ENCODE data around the gene HPSE2. TPM values are rescaled to one million over a fixed set of nuclear protein-coding genes. Genes with fewer than 3 reads are reported as not detected.

HPSE2 gene
- total and polyA plus RNA-seq, 2 donors (not counting 1 experiment from before 2014, with no cell fraction given), result not detected

- POLR2A ChIA-PET, result no interaction called here
These were observed 562.4 kb downstream of the HPSE2 start for GRCh38 chr10:98673171-98673782.

GRCh38 chr10:98667081-98667480, 568.6 kb downstream of the HPSE2 start:
- WGBS (ENCODE audit: insufficient coverage), result 91% methylated on average over 1 of the region's 1 CpG
- no peak overlapping the region for H3K4me3 ChIP-seq (ENCODE audit: control extremely low read depth in 1 of 5, extremely low read depth in 1 of 5, insufficient read depth in 1 of 5, low read depth in 2 of 5, low read length in 4 of 5)
- Mint-ChIP-seq H3K4me3 (no peak overlapping the region), H3K4me1 (no peaks in the 10 kb centered on the region), H3K27ac (no peak overlapping the region), H3K27me3 (peaks cover 29% of the 10 kb centered on the region), H3K9me3 (ENCODE audit: insufficient read depth) (peaks cover 6% of the 10 kb centered on the region)
- intact Hi-C loops (cut with micrococcal nuclease), result no loop called here
- TF ChIP-seq CTCF (IDR thresholded peaks at IDR 0.05) (no peak), EZH2 (IDR thresholded peaks at IDR 0.05; ENCODE audit: borderline replicate concordance, insufficient read depth, low read depth, low read length, poor library complexity, severe bottlenecking) (no peak)
- no peaks in the 10 kb centered on the region for H3K36me3 ChIP-seq (replicated peaks in 1 of 2; ENCODE audit: control extremely low read depth in 1 of 2, control insufficient read depth in 1 of 2, extremely low read depth in 1 of 2, insufficient read depth in 2 of 2, low read length in 1 of 2)
- DNase-seq (no peak), ATAC-seq (ENCODE audit: low read depth) (no peak)
- no peaks in the 10 kb centered on the region for H4K20me1 ChIP-seq (ENCODE audit: control insufficient read depth, insufficient read depth, low read length, poor library complexity, severe bottlenecking)
- H3K27ac ChIP-seq (ENCODE audit: low read length in 2 of 2), result no peak overlapping the region
- no peak overlapping the region for H3K9ac ChIP-seq (ENCODE audit: low read length)
- H2AFZ ChIP-seq (ENCODE audit: insufficient read depth, low read depth, low read length, poor library complexity, severe bottlenecking), result no peak overlapping the region
- H3K27me3 ChIP-seq (replicated peaks in 1 of 4; ENCODE audit: control extremely low read depth in 1 of 4, control insufficient read depth in 3 of 4, insufficient read depth in 4 of 4, low read length in 3 of 4), result peaks cover 0 to 16% (median 2%) of the 10 kb centered on the region in 4 experiments
- H3K4me1 ChIP-seq (ENCODE audit: control insufficient read depth in 2 of 2, insufficient read depth in 2 of 2, low read length in 2 of 2), result no peaks in the 10 kb centered on the region
- H3K79me2 ChIP-seq (ENCODE audit: control insufficient read depth, insufficient read depth, low read length), result no peaks in the 10 kb centered on the region
- ChIA-PET CTCF (no interaction called here), POLR2A (no interaction called here)
- no peak overlapping the region for H3K4me2 ChIP-seq (replicated peaks; ENCODE audit: low read depth, low read length, poor library complexity, severe bottlenecking)
- peaks cover 0 to 15% (median 8%) of the 10 kb centered on the region in 3 donors for H3K9me3 ChIP-seq (ENCODE audit: control extremely low read depth in 1 of 3, control insufficient read depth in 2 of 3, insufficient read depth in 1 of 3, low read length in 2 of 3)

More at GRCh38 chr10:98673171-98673782, 562.4 kb downstream of the HPSE2 start:
- no peak for TF ChIP-seq CTCF (IDR thresholded peaks at IDR 0.05)
- H4K20me1 ChIP-seq (ENCODE audit: control insufficient read depth, insufficient read depth, low read length, poor library complexity, severe bottlenecking), result no peaks in the 10 kb centered on the region
- H3K9me3 ChIP-seq (ENCODE audit: control extremely low read depth in 1 of 3, control insufficient read depth in 2 of 3, insufficient read depth in 1 of 3, low read length in 2 of 3), result no peaks in the 10 kb centered on the region
- Mint-ChIP-seq H3K9me3 (ENCODE audit: insufficient read depth) (no peaks in the 10 kb centered on the region), H3K4me3 (no peak overlapping the region), H3K27ac (no peak overlapping the region), H3K27me3 (peaks cover 33% of the 10 kb centered on the region), H3K4me1 (no peaks in the 10 kb centered on the region)
- no peaks in the 10 kb centered on the region for H3K4me1 ChIP-seq (ENCODE audit: control insufficient read depth in 2 of 2, insufficient read depth in 2 of 2, low read length in 2 of 2)
- H2AFZ ChIP-seq (ENCODE audit: insufficient read depth, low read depth, low read length, poor library complexity, severe bottlenecking), result no peak overlapping the region
- H3K9ac ChIP-seq (ENCODE audit: low read length), result no peak overlapping the region
- no peak overlapping the region for H3K4me3 ChIP-seq (ENCODE audit: control extremely low read depth in 1 of 5, extremely low read depth in 1 of 5, insufficient read depth in 1 of 5, low read depth in 2 of 5, low read length in 4 of 5)
- 91% methylated on average over 1 of the region's 1 CpG for WGBS (ENCODE audit: insufficient coverage)
- ATAC-seq (ENCODE audit: low read depth) (no peak), DNase-seq (no peak)
- intact Hi-C loops (cut with micrococcal nuclease), result no loop called here
- H3K36me3 ChIP-seq (replicated peaks in 1 of 2; ENCODE audit: control extremely low read depth in 1 of 2, control insufficient read depth in 1 of 2, extremely low read depth in 1 of 2, insufficient read depth in 2 of 2, low read length in 1 of 2), result no peaks in the 10 kb centered on the region
- no peaks in the 10 kb centered on the region for H3K79me2 ChIP-seq (ENCODE audit: control insufficient read depth, insufficient read depth, low read length)
- H3K27me3 ChIP-seq (replicated peaks in 1 of 4; ENCODE audit: control extremely low read depth in 1 of 4, control insufficient read depth in 3 of 4, insufficient read depth in 4 of 4, low read length in 3 of 4), result peaks cover 0 to 3% (median under 1%) of the 10 kb centered on the region in 4 experiments
- no peak overlapping the region for H3K27ac ChIP-seq (ENCODE audit: low read length in 2 of 2)
- CTCF ChIA-PET, result no interaction called here
- H3K4me2 ChIP-seq (replicated peaks; ENCODE audit: low read depth, low read length, poor library complexity, severe bottlenecking), result no peak overlapping the region
